Measurements from ENCODE around the gene FOXP3. TPM values are rescaled to one million over a fixed set of nuclear protein-coding genes. Genes with fewer than 3 reads are reported as not detected.

The FOXP3 gene
- total RNA-seq, 4 donors from 2014 or later = not detected

- ATAC-seq (ENCODE audit: low FRiP score) (no peak), DNase-seq (ENCODE audit: low spot score) (no peak)
Observed at GRCh38 chrX:49220100-49220499, 44.4 kb downstream of the FOXP3 start.

GRCh38 chrX:49214996-49215526, 49.4 kb downstream of the FOXP3 start:
- ATAC-seq (ENCODE audit: low FRiP score) = no peak
- DNase-seq (ENCODE audit: low spot score) = no peak
- TF ChIP-seq CTCF (IDR thresholded peaks at IDR 0.05) = no peak

More at GRCh38 chrX:49220100-49220499, 44.4 kb downstream of the FOXP3 start:
- TF ChIP-seq CTCF (IDR thresholded peaks at IDR 0.05) = no peak

GRCh38 chrX:49214416-49214815, 50.1 kb downstream of the FOXP3 start:
- no peak for TF ChIP-seq CTCF (IDR thresholded peaks at IDR 0.05)
- no peak for ATAC-seq (ENCODE audit: low FRiP score)
- no peak for DNase-seq (ENCODE audit: low spot score)

- ATAC-seq (ENCODE audit: low FRiP score) = no peak
- no peak for TF ChIP-seq CTCF (IDR thresholded peaks at IDR 0.05)
- DNase-seq (ENCODE audit: low spot score) = no peak
Observed at GRCh38 chrX:49212861-49213260, 51.6 kb downstream of the FOXP3 start.

GRCh38 chrX:49212209-49212608, 52.3 kb downstream of the FOXP3 start:
- no peak for TF ChIP-seq CTCF (IDR thresholded peaks at IDR 0.05)
- ATAC-seq (ENCODE audit: low FRiP score) = no peak
- DNase-seq (ENCODE audit: low spot score) = no peak

GRCh38 chrX:49211074-49211473, 53.4 kb downstream of the FOXP3 start:
- ATAC-seq (ENCODE audit: low FRiP score) (no peak), DNase-seq (ENCODE audit: low spot score) (no peak)
- TF ChIP-seq CTCF (IDR thresholded peaks at IDR 0.05) = no peak

GRCh38 chrX:49210406-49210805, 54.1 kb downstream of the FOXP3 start:
- ATAC-seq (ENCODE audit: low FRiP score) (no peak), DNase-seq (ENCODE audit: low spot score) (no peak)
- no peak for TF ChIP-seq CTCF (IDR thresholded peaks at IDR 0.05)
